Measurements from ENCODE around the gene PASD1.
"Not testable (repeated sequence)": the region's sequence is repeated elsewhere in the genome, so short reads cannot be mapped to it uniquely, and the experiment has no call there.

Gene PASD1

DNA sequence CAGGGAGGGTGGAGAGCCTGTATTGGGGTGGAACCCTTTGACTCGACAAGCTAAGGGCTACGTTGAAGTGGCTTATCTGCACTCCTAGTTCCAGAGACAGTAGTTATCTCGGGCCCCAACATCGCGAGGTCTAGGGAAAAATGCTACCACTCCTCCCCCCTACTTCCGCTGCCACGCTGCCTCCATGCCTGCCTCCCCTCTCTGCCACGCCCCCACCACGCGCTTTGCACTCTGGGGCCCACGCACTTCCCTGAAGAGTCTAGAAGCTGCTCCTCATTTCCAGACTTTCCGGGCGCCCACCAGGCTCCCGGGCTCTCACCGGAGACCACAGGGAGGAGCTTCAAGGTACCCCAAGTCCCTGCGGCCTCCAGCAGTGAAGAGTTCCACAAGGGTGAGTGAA lies at the start of gene PASD1:
Gene PASD1 (plus strand): TSS at position 227 of the 400 bp plus-strand sequence. CDS start 37,879 bp downstream, outside the sequence.
- no peak for DNase-seq (ENCODE audit: low spot score)

- no peak for DNase-seq (ENCODE audit: low spot score)
Measured at GRCh38 chrX:151515237-151515636, 48.2 kb upstream of the PASD1 start.

DNA sequence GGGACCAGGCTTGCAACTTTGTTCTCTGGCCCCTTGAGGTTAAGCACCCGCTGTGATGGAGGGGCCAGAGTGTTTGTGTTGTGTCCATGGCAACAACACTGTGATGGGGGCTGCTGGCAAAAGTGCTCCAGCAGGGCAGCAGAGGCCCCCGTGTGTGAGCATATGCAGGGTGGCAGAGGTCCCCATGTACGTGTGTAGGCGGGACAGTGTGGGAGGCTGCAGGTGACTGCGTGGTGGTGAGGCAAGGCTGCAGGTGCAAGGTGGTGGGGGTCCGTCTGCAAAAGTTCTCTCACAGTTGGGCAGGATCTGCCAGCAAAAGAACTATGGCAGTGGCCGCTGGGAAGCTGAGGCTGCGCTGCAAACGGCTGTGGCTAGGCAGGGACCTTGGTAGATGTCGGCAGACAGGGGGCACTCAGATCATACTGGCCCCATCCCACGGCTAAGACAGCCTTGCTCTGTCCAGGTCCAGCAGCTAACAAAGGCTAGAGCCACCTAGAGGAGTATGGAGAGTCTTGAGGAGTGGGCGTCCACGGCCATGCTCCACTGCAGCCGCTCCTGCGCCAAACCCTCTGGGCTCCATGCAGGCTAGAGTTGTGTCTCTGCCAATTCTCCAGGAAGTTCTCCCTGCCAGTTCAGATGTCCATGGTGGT lies 46.8 kb upstream of the PASD1 start:
- DNase-seq (ENCODE audit: low spot score), result no peak

- DNase-seq (ENCODE audit: low spot score), result no peak
Measured at GRCh38 chrX:151517421-151517820, 46.1 kb upstream of the PASD1 start.

DNA sequence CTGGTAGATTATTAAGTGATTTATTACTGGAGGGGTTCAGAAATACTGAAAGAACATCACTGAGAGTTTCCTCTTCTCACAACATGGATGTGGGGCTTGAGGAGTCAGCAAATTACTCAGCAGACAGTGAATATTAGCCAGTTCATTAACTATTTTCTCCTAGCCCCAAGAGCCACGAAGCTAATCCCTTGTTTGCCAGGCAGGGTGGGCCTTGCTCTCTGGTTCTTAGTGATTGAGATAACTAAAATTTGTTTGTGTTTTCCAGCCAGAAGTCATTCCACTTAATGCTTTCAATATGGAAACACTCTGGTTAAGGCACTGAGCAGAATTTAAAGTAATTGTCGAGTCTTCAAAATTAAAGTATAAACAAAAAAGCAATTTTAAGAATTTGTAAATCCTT lies 40.1 kb upstream of the PASD1 start:
- no peak for DNase-seq (ENCODE audit: low spot score)

- DNase-seq (ENCODE audit: low spot score), result no peak
Measured at GRCh38 chrX:151536571-151536970, 26.9 kb upstream of the PASD1 start.

- DNase-seq (ENCODE audit: low spot score), result no peak
Measured at GRCh38 chrX:151537572-151537971, 25.9 kb upstream of the PASD1 start.

DNA sequence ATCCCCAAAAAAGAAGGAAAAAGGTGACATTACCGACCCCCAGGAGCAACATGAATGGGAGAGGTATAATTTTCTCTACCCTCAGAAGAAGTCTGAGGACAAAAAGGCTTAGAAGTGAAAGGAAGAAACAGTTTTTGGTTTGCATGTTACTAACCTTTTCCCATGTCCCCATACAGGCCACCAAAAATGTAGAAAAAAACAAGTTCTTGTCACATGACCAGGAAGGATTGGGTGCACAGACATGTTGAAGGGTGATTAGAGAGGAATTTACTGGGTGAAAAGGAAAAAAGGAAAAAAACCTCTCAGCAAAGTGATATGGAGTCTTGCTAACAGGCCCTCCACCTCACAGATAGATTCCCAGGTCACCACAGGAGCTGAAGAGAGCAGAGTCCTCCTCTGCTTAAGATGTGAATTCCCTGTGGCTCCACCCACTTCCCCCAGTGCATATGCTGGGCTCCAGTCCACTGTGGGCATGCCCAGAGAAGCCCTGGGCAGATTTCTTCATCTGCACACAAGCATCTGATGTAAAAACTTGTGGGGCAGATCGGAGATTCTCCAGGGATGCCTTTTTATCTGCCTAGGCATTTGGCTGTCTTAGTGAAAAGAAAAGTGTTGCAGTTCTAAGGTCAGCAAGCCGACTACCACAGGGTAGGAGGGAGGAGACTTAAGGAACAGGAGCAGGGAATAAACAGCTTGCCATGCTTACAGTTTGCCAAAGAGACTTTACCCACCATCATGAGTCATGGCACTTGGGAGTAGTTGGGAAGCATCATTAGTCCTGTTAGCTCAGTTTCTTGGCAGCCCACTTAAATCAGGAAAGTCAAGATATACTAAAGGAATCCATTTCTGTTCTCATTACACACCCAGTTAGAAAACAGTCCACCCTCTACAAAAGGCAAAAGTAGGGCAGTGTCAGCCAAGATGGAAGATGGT lies 25.0 kb upstream of the PASD1 start:
- no peak for DNase-seq (ENCODE audit: low spot score)

GRCh38 chrX:151543706-151544105 lies 19.8 kb upstream of the PASD1 start:
- DNase-seq (ENCODE audit: low spot score), result no peak

DNA sequence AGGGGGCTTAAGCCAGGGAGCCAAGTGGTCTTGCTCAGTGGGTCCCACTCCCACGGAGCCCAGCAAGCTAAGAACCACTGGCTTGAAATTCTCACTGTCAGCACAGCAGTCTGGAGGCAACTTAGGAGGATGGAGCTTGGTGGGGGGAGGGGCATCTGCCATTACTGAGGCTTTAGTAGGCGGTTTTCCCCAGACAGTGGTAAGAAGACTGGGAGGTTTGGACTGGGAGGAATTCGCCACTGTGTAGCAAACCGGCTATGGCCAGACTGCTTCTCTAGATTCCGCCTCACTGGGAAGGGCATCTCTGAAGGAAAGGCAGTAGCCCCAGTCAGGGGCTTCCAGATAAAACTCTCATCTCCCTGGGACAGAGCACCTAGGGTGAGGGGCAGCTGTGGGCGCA lies 17.2 kb upstream of the PASD1 start:
- DNase-seq (ENCODE audit: low spot score), result not testable (repeated sequence)

GRCh38 chrX:151551176-151551575 lies 12.3 kb upstream of the PASD1 start:
- not testable (repeated sequence) for DNase-seq (ENCODE audit: low spot score)

GRCh38 chrX:151552743-151553142 lies 10.7 kb upstream of the PASD1 start:
- no peak for DNase-seq (ENCODE audit: low spot score)

- not testable (repeated sequence) for DNase-seq (ENCODE audit: low spot score)
Measured at GRCh38 chrX:151555301-151555700, 8.2 kb upstream of the PASD1 start.

DNA sequence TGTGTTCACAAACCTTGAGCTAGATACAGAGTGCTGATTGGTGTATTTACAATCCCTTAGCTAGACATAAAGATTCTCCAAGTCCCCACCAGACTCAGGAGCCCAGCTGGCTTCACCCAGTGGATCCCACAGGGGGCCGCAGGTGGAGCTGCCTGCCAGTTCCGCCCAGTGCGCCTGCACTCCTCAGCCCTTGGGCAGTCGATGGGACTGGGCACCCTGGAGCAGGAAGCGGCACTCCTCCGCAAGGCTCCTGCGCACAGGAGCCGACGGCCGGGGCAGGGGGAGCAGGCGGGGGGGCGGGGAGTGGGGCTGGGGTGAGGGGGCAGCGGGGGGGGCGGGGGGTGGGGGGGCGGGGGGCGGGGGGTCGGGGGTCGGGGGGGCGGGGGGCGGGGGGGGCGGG lies 990 bp upstream of the PASD1 start:
- not testable (repeated sequence) for DNase-seq (ENCODE audit: low spot score)

DNA sequence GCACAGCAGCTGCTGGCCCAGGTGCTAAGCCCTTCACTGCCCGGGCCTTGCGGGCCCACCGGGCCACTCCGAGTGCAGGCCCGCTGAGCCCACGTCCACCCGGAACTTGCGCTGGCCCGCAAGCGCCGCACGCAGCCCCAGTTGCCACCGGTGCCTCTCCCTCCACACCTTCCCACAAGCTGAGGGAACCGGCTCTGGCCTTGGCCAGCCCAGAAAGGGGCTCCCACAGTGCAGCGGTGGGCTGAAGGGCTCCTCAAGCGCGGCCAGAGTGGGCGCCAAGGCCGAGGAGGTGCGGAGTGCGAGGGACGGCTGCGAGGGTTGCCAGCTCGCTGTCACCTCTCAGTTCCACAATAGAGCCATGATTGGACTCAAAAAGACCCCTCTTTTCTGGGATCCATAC lies 472 bp upstream of the PASD1 start:
- DNase-seq (ENCODE audit: low spot score), result not testable (repeated sequence)

- DNase-seq (ENCODE audit: low spot score), result no peak
Measured at GRCh38 chrX:151564035-151564434, 560 bp downstream of the PASD1 start.

- DNase-seq (ENCODE audit: low spot score), result not testable (repeated sequence)
Measured at GRCh38 chrX:151566872-151567271, 3.4 kb downstream of the PASD1 start.

DNA sequence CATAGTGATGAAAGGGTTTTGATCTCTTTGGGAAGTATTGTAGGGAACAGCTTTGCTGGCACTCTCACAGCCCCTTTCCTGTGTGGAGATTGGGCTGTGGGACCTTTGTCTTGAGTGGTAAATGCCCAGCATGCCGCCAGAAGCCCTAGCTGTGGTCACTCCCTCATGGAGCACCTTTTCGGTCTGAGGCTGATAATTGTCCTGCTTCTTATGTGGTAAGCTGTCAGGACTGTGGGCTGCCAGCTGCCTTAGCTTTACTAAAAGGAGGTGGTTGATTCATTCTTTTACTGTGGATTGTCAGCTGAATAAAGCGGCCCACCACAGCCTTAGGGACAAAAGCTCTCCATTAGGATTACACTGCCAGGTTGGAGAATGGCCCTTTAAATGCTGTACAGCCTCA lies 7.1 kb downstream of the PASD1 start:
- no peak for DNase-seq (ENCODE audit: low spot score)

GRCh38 chrX:151593384-151593783 lies 29.9 kb downstream of the PASD1 start:
- not testable (repeated sequence) for DNase-seq (ENCODE audit: low spot score)

- DNase-seq (ENCODE audit: low spot score), result no peak
Measured at GRCh38 chrX:151596282-151596681, 32.8 kb downstream of the PASD1 start.

- DNase-seq (ENCODE audit: low spot score), result no peak
Measured at GRCh38 chrX:151604931-151605330, 41.5 kb downstream of the PASD1 start.

- no peak for DNase-seq (ENCODE audit: low spot score)
Measured at GRCh38 chrX:151609222-151609621, 45.7 kb downstream of the PASD1 start.

DNA sequence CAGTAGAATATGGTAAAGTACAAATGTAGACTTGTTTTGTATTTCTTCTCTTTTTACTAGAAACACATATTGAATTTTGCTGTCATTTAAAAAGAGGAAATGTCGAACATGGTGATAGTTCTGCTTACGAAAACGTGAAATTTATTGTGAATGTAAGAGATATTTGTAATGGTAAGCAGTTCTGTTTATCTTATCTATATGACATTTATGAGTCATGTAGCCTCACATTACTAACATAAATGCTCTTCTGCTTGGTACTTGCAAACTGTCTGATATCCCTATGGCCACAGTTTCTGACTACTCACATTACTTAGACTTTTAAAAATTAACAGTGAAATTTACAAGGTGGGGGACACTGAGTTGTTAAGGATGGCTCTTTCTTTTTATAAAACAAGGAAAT lies 57.9 kb downstream of the PASD1 start:
- no peak for DNase-seq (ENCODE audit: low spot score)

All from Ammon's horn (tissue), 1 donor.